Upper lobe of left lung (tissue), 4 donors: ENCODE data around the gene ZNF789.

Experiments used
- CTCF ChIP-seq, 6 experiments: fragments of 450-650 bp in 4 of 6; fragments of 200-600 bp in 2 of 6; sonication (generic) in 2 of 6; IDR thresholded peaks; one replicate each; pipeline ENCODE4 v1.5.1; 2016 to 2019; ENCODE audit warnings: antibody characterized with exemption in 6 of 6
- EP300 ChIP-seq, 4 donors: sonication (generic); formaldehyde crosslinking; IDR thresholded peaks; one replicate each; pipeline ENCODE4 v1.5.1; 2017; ENCODE audit warnings: antibody characterized with exemption in 4 of 4, control low read depth in 2 of 4
- POLR2A ChIP-seq, 4 donors: fragments of 450-650 bp; IDR thresholded peaks; one replicate each; pipeline ENCODE4 v1.5.1; 2016 to 2017; ENCODE audit warnings: antibody characterized with exemption in 4 of 4, mild to moderate bottlenecking in 2 of 4

GRCh38 chr7:99499721-99500636 is 27.3 kb downstream of the ZNF789 start, which contains the start of gene ZNF394:
- TF ChIP-seq CTCF (IDR thresholded peaks at IDR 0.05), result peak in 1 of 6 experiments; percentile 7
- TF ChIP-seq POLR2A (IDR thresholded peaks at IDR 0.05), result peak in 3 of 4 donors; percentile 72 to 89 (median 78)
- TF ChIP-seq EP300 (IDR thresholded peaks at IDR 0.05), result peak in 1 of 4 donors; percentile 80
